GM13977 (cell line): ENCODE data around the gene MSS51.

Experiments used
- DNase-seq: peaks from one replicate; pipeline ENCODE4 v3.0.0; 2012; ENCODE audit warnings: low spot score
- CTCF ChIP-seq: IDR thresholded peaks from 2 replicates; pipeline ENCODE4 v1.5.1; 2012; ENCODE audit warnings: mild to moderate bottlenecking, control low read depth; ENCODE audit not compliant: insufficient read depth; ENCODE audit errors: extremely low read depth, missing control alignments
- in situ Hi-C: fragments of 300-500 bp; cut with MboI; formaldehyde crosslinking; loops from one replicate; pipeline ENCODE4 v1.12.0; 2022; ENCODE audit warnings: low sequenced_read_pairs, low pct_unique_long_range_greater_than_20kb, mixed read lengths, inconsistent platforms; ENCODE audit not compliant: unreplicated experiment

Gene MSS51

GRCh38 chr10:73424478-73424877 lies 8.9 kb downstream of the MSS51 start:
- no peak for DNase-seq

GRCh38 chr10:73423309-73423708 lies 10.1 kb downstream of the MSS51 start:
- no peak for DNase-seq
- no peak for TF ChIP-seq CTCF
- in situ Hi-C loops: no loop called here

More at GRCh38 chr10:73424478-73424877, 8.9 kb downstream of the MSS51 start:
- in situ Hi-C loops: no loop called here
- TF ChIP-seq CTCF: no peak

GRCh38 chr10:73416571-73416970 lies 16.8 kb downstream of the MSS51 start:
- no peak for DNase-seq
- in situ Hi-C loops: no loop called here
- no peak for TF ChIP-seq CTCF

- TF ChIP-seq CTCF: no peak
- no peak for DNase-seq
- in situ Hi-C loops: no loop called here
These were observed 19.0 kb downstream of the MSS51 start for GRCh38 chr10:73414230-73414945.

GRCh38 chr10:73413528-73414229 lies 19.7 kb downstream of the MSS51 start, which contains the start of gene ANXA7:
Gene ANXA7, minus strand, starts transcription at chr10:73414058. Its CDS starts 13,202 bp downstream, at chr10:73400856.
- in situ Hi-C loops: no loop called here
- DNase-seq: peak; percentile 96
- TF ChIP-seq CTCF: no peak

GRCh38 chr10:73413108-73413527 lies 20.2 kb downstream of the MSS51 start:
- peak; percentile 73 for DNase-seq
- in situ Hi-C loops: no loop called here
- no peak for TF ChIP-seq CTCF
